SK-MEL-5 (cell line): Measurements from ENCODE around the gene RPN1. TPM values are rescaled to one million over a fixed set of nuclear protein-coding genes. Genes with fewer than 3 reads are reported as not detected.

Experiments
- DNase-seq: peaks from one replicate; pipeline ENCODE4 v3.0.0-alpha.2; 2016; ENCODE audit warnings: low read depth, low spot score
- in situ Hi-C: cut with HindIII; loops from 2 replicates; pipeline ENCODE4 v1.10.0; 2016; ENCODE audit warnings: low sequenced_read_pairs, high pct_unique_total_duplicates, low pct_unique_long_range_greater_than_20kb
- total RNA-seq: library from RNA; depleted of rRNA; stranded (reverse); fragments of >200 nt; shearing (Covaris generic); gene quantifications from 2 replicates; pipeline ENCODE4 v1.2.3, GENCODE V29; 2014; rRNA removed

Gene RPN1
- total RNA-seq, 1 experiment from 2014 or later, result 632 TPM

DNA sequence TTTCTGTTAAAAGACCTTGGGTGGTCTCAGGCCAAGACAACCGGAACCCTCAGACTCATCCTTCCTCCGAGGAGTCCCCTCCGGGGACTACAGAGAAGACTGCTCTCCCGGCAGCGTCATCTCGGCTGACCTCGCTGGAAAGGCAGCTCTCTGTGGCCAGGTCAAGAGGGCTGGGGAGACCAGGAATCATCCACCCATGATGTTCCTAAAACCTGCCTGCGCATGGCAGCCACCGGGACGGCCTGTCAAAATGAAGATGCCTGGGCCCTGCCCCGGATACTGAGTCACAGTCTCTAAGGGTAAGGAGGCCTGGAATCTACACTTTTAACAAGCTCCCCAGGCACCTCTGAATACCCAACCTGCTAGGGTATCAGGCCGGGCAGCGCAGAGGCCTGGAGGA is 78.6 kb downstream of the RPN1 start:
- in situ Hi-C loops, result no loop called here
- DNase-seq, result no peak

Other genes with a start within 250 kb of the RPN1 start
- gene DNAJB8, start 183.9 kb downstream of the RPN1 start, total RNA-seq, result not detected in 2 replicates
- gene GATA2, start 157.6 kb downstream of the RPN1 start, total RNA-seq, result 0.75 and 1.8 TPM in 2 replicates
- 142 and 157 TPM in 2 replicates for gene RAB7A, start 75.4 kb upstream of the RPN1 start, total RNA-seq
- gene ACAD9, start 228.8 kb upstream of the RPN1 start, total RNA-seq, result 28.6 and 31.7 TPM in 2 replicates